ENCODE results near the gene ECI1.
A peak's percentile ranks its signal among the peaks of the same experiment; 100 is the strongest.
"Not testable (repeated sequence)": the region's sequence is repeated elsewhere in the genome, so short reads cannot be mapped to it uniquely, and the experiment has no call there.

ECI1 gene

GRCh38 chr16:2209258-2210008, 42.0 kb downstream of the ECI1 start:
- no peak for DNase-seq

- DNase-seq: no peak
Observed at GRCh38 chr16:2208772-2209171, 42.6 kb downstream of the ECI1 start.

GRCh38 chr16:2208308-2208707, 43.1 kb downstream of the ECI1 start:
- no peak for DNase-seq

GRCh38 chr16:2207872-2208271, 43.5 kb downstream of the ECI1 start:
- no peak for DNase-seq

GRCh38 chr16:2206780-2207433, 44.5 kb downstream of the ECI1 start:
- DNase-seq: no peak

- DNase-seq: no peak
Observed at GRCh38 chr16:2206420-2206779, 45.0 kb downstream of the ECI1 start.

GRCh38 chr16:2205967-2206313, 45.4 kb downstream of the ECI1 start:
- DNase-seq: no peak

- DNase-seq: peak; percentile 93
Observed at GRCh38 chr16:2205104-2205966, 46.1 kb downstream of the ECI1 start, which contains the start of gene MLST8. Gene MLST8 (plus strand): TSS chr16:2205454. CDS start chr16:2206086, 632 bp downstream.

GRCh38 chr16:2204416-2205103, 46.8 kb downstream of the ECI1 start:
- no peak for DNase-seq

GRCh38 chr16:2203119-2203688, 48.2 kb downstream of the ECI1 start:
- DNase-seq: not testable (repeated sequence)

GRCh38 chr16:2200313-2200712, 51.1 kb downstream of the ECI1 start:
- DNase-seq: no peak

GRCh38 chr16:2199621-2200139, 51.7 kb downstream of the ECI1 start:
- no peak for DNase-seq

- DNase-seq: no peak
Observed at GRCh38 chr16:2199095-2199494, 52.3 kb downstream of the ECI1 start.

- DNase-seq: no peak
Observed at GRCh38 chr16:2198283-2198682, 53.1 kb downstream of the ECI1 start.

GRCh38 chr16:2197765-2198164, 53.6 kb downstream of the ECI1 start:
- no peak for DNase-seq

- DNase-seq: no peak
Observed at GRCh38 chr16:2196981-2197511, 54.3 kb downstream of the ECI1 start.

- DNase-seq: no peak
Observed at GRCh38 chr16:2196162-2196980, 55.0 kb downstream of the ECI1 start, which contains the start of gene CASKIN1. Gene CASKIN1 (minus strand): TSS chr16:2196605. CDS start chr16:2196432, 173 bp downstream.

- no peak for DNase-seq
Observed at GRCh38 chr16:2195322-2196161, 55.8 kb downstream of the ECI1 start.

- no peak for DNase-seq
Observed at GRCh38 chr16:2194852-2195321, 56.5 kb downstream of the ECI1 start.
